Loucy (cell line): ENCODE measurements around the gene COG1.
A peak's percentile ranks its signal among the peaks of the same experiment; 100 is the strongest.

Source experiments
- H2AFZ ChIP-seq: fragments of 200-600 bp; sonication (generic); 2 replicates; pipeline ENCODE4 v1.6.0; 2016; ENCODE audit warnings: antibody characterized with exemption, mild to moderate bottlenecking, low read length, moderate library complexity
- H3F3A ChIP-seq: fragments of 200-600 bp; 2 replicates; pipeline ENCODE4 v1.6.0; 2016; ENCODE audit warnings: antibody characterized with exemption, low read depth, mild to moderate bottlenecking
- H3K27me3 ChIP-seq: fragments of 200-600 bp; sonication (generic); 2 replicates; pipeline ENCODE4 v1.6.1; 2014; ENCODE audit warnings: low read length, mild to moderate bottlenecking; ENCODE audit not compliant: insufficient read depth, poor library complexity, severe bottlenecking
- H3K36me3 ChIP-seq: fragments of 200-600 bp; sonication (generic); 2 replicates; pipeline ENCODE4 v1.6.1; 2016; ENCODE audit warnings: low read length; ENCODE audit not compliant: insufficient read depth
- H3K4me1 ChIP-seq: fragments of 200-600 bp; sonication (generic); 2 replicates; pipeline ENCODE4 v1.5.1; 2014; ENCODE audit warnings: low read length, mild to moderate bottlenecking; ENCODE audit not compliant: insufficient read depth, poor library complexity, severe bottlenecking
- H3K4me2 ChIP-seq: fragments of 200-600 bp; sonication (generic); 2 replicates; pipeline ENCODE4 v1.6.0; 2014; ENCODE audit warnings: antibody characterized with exemption, low read length, low read depth, mild to moderate bottlenecking; ENCODE audit not compliant: poor library complexity, severe bottlenecking
- H3K4me3 ChIP-seq: fragments of 200-600 bp; sonication (generic); 2 replicates; pipeline ENCODE4 v1.5.1; 2014; ENCODE audit warnings: low read length, mild to moderate bottlenecking, mixed read lengths; ENCODE audit not compliant: poor library complexity, severe bottlenecking
- H3K79me2 ChIP-seq: fragments of 200-600 bp; sonication (generic); 2 replicates; pipeline ENCODE4 v1.6.1; 2014; ENCODE audit warnings: low read length; ENCODE audit not compliant: insufficient read depth
- H3K9ac ChIP-seq: fragments of 200-600 bp; sonication (generic); 2 replicates; pipeline ENCODE4 v1.6.0; 2014; ENCODE audit warnings: mild to moderate bottlenecking, low read depth, low read length, moderate library complexity; ENCODE audit not compliant: poor library complexity, severe bottlenecking
- H3K9me2 ChIP-seq: fragments of 200-600 bp; sonication (generic); replicated peaks from 2 replicates; pipeline ENCODE4 v1.6.1; 2016; ENCODE audit warnings: low read depth, low read length, mixed read lengths
- H3K9me3 ChIP-seq: fragments of 200-600 bp; sonication (generic); 2 replicates; pipeline ENCODE4 v1.6.1; 2014; ENCODE audit warnings: mild to moderate bottlenecking, antibody characterized with exemption, low read length, low read depth; ENCODE audit not compliant: insufficient read depth
- H4K20me1 ChIP-seq: fragments of 200-600 bp; sonication (generic); 2 replicates; pipeline ENCODE4 v1.6.0; 2014; ENCODE audit warnings: antibody characterized with exemption, low read length, mild to moderate bottlenecking; ENCODE audit not compliant: insufficient read depth, poor library complexity, severe bottlenecking
- CTCF ChIP-seq: fragments of 200-600 bp; sonication (generic); conservative IDR thresholded peaks from 2 replicates; pipeline ENCODE4 v1.5.1; 2014; ENCODE audit warnings: mild to moderate bottlenecking, antibody characterized with exemption, low read length
- EZH2phosphoT487 ChIP-seq: fragments of 200-600 bp; IDR thresholded peaks from 2 replicates; pipeline ENCODE4 v1.6.1; 2018; ENCODE audit warnings: antibody characterized with exemption, mild to moderate bottlenecking, moderate library complexity, borderline replicate concordance

Gene COG1

GRCh38 chr17:73226556-73227172 lies 33.8 kb downstream of the COG1 start:
- peaks cover 98% of the 10 kb centered on the region for H3K79me2 ChIP-seq
- peak overlapping the region; percentile 72 for H3K4me3 ChIP-seq
- H3K9me2 ChIP-seq: no peaks in the 10 kb centered on the region
- H3K4me1 ChIP-seq: peaks cover 54% of the 10 kb centered on the region
- no peaks in the 10 kb centered on the region for H3K9me3 ChIP-seq
- TF ChIP-seq EZH2phosphoT487: no peak
- no peak for TF ChIP-seq CTCF
- no peaks in the 10 kb centered on the region for H3K27me3 ChIP-seq
- H2AFZ ChIP-seq: no peak overlapping the region
- peaks cover 58% of the 10 kb centered on the region for H4K20me1 ChIP-seq
- H3F3A ChIP-seq: 0 out of 2 replicates have a peak, but pooled peaks cover 5% of the 10 kb centered on the region
- H3K36me3 ChIP-seq: no peaks in the 10 kb centered on the region
- peak overlapping the region; percentile 87 for H3K4me2 ChIP-seq
- H3K9ac ChIP-seq: peak overlapping the region; percentile 70

GRCh38 chr17:73227379-73227778 lies 34.5 kb downstream of the COG1 start:
- H3K9me3 ChIP-seq: no peaks in the 10 kb centered on the region
- H3K79me2 ChIP-seq: peaks cover 96% of the 10 kb centered on the region
- 0 out of 2 replicates have a peak, but pooled peaks cover 5% of the 10 kb centered on the region for H3F3A ChIP-seq
- peaks cover 54% of the 10 kb centered on the region for H3K4me1 ChIP-seq
- H4K20me1 ChIP-seq: peaks cover 60% of the 10 kb centered on the region
- H3K4me2 ChIP-seq: peak overlapping the region; percentile 87
- peak overlapping the region; percentile 72 for H3K4me3 ChIP-seq
- no peaks in the 10 kb centered on the region for H3K27me3 ChIP-seq
- H2AFZ ChIP-seq: no peak overlapping the region
- H3K9me2 ChIP-seq: no peaks in the 10 kb centered on the region
- no peaks in the 10 kb centered on the region for H3K36me3 ChIP-seq
- peak overlapping the region; percentile 70 for H3K9ac ChIP-seq
- no peak for TF ChIP-seq CTCF
- TF ChIP-seq EZH2phosphoT487: no peak

- H2AFZ ChIP-seq: no peak overlapping the region
- no peaks in the 10 kb centered on the region for H3K27me3 ChIP-seq
- H3K4me3 ChIP-seq: peak overlapping the region; percentile 72
- peaks cover 54% of the 10 kb centered on the region for H3K4me1 ChIP-seq
- H3K4me2 ChIP-seq: peak overlapping the region; percentile 87
- peaks cover 96% of the 10 kb centered on the region for H3K79me2 ChIP-seq
- TF ChIP-seq EZH2phosphoT487 (no peak), CTCF (no peak)
- no peaks in the 10 kb centered on the region for H3K9me3 ChIP-seq
- H3K36me3 ChIP-seq: no peaks in the 10 kb centered on the region
- H4K20me1 ChIP-seq: peaks cover 60% of the 10 kb centered on the region
- no peaks in the 10 kb centered on the region for H3K9me2 ChIP-seq
- H3K9ac ChIP-seq: peak overlapping the region; percentile 70
- 0 out of 2 replicates have a peak, but pooled peaks cover 5% of the 10 kb centered on the region for H3F3A ChIP-seq
Measured at GRCh38 chr17:73227944-73228343, 35.1 kb downstream of the COG1 start.
